ENCODE measurements around the gene ORAI3.

ORAI3 gene

GRCh38 chr16:30992931-30993816, 44.3 kb downstream of the ORAI3 start:
- DNase-seq = no peak

GRCh38 chr16:30995927-30996323, 47.1 kb downstream of the ORAI3 start:
- DNase-seq = no peak

GRCh38 chr16:30996324-30996984, 47.6 kb downstream of the ORAI3 start:
- DNase-seq = no peak

- peak; percentile 39 for DNase-seq
These were observed 48.3 kb downstream of the ORAI3 start for GRCh38 chr16:30996985-30997724.

DNA sequence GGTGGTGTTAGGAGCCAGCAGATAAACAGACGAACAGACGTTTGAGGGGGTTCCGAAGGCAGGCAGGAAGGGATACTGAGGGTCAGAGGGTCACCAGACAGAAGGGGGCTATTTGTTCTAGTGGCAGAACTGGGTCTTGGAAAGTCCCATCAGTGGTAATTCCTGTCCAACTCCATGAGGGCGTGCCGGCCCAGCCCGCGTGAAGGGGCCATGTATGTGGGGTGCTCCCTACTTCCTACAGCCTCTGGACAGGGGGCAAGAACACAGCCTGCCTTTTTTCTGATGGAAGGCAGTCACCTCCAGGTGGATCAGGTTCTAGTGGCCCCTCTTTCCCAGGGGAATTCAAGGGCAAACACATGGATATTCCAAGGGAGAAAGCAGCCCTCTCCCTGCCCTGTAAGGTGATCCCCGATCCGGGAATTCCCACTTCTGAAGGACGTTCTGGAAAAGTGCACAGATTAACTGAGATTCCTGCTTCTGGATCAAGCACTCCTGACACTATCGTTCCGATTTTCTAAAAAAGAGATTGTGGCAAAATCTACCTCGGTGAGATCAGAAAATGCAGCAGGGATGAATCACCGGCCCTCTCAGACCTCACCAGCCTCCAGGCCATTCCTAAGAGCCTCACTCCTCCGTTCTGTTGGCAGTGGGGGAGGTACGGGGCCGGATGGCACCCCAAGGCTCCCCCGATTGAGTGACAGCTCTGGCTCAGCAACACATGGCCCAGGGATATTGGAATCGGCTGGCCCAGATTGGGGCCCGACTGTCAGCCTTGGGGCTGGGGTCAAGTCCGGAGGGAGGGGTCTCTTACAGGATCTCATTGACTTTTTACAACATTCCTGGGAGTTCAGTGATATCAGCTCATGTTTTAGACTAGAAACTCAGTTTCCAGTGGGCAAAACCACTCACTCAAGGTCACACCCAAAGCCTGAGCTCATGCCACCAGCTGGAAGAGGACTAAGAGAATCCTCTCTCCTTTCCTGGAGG, 49.1 kb downstream of the ORAI3 start:
- DNase-seq = peak; percentile 33

- DNase-seq = peak; percentile 5
These were observed 50.2 kb downstream of the ORAI3 start for GRCh38 chr16:30998852-30999761.

DNA sequence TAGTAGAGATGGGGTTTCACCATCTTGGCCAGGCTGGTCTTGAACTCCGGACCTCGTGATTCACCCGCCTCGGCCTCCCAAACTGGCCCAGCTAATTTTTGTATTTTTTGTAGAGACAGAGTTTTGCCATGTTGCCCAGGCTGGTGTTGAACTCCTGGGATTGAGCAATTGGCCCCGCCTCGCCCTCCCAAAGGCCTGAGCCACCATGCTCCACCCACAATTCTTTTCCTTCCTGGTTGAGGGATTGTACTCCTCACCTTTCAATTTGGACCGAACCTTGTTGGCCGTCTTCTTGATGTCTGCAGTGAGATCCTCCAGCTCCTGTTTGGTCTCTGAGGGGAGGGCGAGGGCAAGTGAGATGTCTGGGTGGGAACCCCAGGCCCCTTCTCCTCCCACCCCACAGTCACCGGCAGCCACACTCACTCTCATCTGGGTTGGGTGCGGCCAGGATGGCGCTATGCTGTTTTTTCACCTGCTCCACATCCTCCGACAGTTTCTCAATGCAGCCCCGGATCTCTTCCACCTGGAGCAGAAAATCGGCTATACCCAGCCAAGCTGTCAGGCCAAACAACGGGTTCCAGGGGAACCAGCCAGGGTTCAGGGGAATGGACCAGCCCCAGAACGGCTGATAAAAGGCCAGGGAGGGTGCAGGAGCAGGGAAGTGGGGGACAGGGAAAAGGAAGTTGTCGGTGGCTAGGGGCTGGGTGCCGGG, 52.0 kb downstream of the ORAI3 start:
- no peak for DNase-seq

DNA sequence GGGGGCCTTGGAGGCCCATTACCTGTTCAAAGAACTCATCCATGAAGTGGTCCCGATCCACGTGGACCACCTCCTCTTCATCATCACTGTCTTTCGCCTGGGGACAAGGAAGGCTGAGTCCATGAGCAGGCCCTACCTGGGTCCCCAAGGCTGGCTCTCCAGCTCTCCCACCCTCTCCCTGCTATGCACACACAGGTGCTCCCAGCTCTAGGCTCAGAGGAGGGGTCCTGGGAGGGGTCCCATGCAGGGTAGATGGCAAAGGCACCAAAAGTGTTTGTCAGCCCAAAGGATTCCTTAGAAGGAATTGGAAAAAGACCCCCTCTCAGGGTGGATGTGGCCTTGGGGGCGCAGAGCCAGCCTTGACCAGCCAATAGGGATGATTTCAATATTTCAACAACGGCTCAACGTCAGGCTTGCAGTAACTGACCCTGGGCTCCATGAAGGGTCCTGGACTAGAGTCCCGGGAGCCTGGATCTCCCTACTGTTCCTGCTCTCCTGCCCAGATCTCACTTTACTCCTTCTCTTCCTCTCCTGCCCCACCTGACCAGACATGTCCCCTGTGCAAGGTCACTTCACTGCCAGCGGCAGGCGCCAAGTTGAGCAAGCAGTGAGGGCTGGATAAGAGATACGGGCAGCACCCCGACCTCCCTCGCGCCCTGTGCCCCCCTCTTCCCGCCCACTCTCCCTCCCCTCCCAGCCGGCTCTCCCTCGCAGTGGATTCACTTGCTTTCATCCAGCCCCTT, 52.8 kb downstream of the ORAI3 start:
- DNase-seq = no peak

GRCh38 chr16:31002250-31002700, 53.4 kb downstream of the ORAI3 start:
- DNase-seq = no peak

GRCh38 chr16:31002862-31003341, 54.0 kb downstream of the ORAI3 start:
- no peak for DNase-seq

DNA sequence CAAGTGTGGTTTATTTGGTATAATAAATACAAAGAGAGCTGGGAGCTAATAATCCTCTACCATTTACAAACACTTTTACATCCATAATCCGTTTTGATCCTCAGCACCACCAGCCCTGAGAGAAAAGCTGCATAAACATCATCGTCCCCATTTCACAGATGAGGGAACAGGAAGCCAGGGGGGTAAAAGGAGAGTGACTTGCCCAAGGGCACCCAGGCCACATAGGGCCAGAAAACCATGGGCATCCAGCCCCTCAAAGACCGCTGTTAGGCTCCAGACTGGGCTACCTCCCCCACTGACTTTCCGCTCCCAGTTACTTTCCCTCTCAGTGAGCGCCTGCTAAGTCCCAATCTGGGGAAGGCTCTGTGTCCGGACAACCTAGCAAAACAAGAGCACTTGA, 54.9 kb downstream of the ORAI3 start:
- DNase-seq = no peak

Measured in NCI-H2171 treated with DMSO at 0.1 percent for 48 hours (cell line).